Adrenal gland (tissue), 5 donors: ENCODE data around the gene RPP30.

ENCODE experiments used
- POLR2A ChIP-seq, 2 donors: fragments of 450-650 bp; IDR thresholded peaks; one replicate each; pipeline ENCODE4 v1.6.1; 2017; ENCODE audit warnings: antibody characterized with exemption in 2 of 2, mild to moderate bottlenecking in 2 of 2, moderate library complexity in 1 of 2
- TF ChIP-seq, protein P1 (sequence below), 6 experiments: fragments of 450-650 bp in 4 of 6; fragments of 200-600 bp in 2 of 6; sonication (generic) in 1 of 6; IDR thresholded peaks; 1 replicate in 5 of 6; 2 replicates in 1 of 6; pipeline versions ENCODE4 v1.5.1 to v1.8.0; 2016 to 2021; ENCODE audit warnings: antibody characterized with exemption in 6 of 6, mild to moderate bottlenecking in 2 of 6, moderate library complexity in 1 of 6
- donor health status: DM: no; HTN: no; CAD: no.

- TF ChIP-seq, protein P1, sequence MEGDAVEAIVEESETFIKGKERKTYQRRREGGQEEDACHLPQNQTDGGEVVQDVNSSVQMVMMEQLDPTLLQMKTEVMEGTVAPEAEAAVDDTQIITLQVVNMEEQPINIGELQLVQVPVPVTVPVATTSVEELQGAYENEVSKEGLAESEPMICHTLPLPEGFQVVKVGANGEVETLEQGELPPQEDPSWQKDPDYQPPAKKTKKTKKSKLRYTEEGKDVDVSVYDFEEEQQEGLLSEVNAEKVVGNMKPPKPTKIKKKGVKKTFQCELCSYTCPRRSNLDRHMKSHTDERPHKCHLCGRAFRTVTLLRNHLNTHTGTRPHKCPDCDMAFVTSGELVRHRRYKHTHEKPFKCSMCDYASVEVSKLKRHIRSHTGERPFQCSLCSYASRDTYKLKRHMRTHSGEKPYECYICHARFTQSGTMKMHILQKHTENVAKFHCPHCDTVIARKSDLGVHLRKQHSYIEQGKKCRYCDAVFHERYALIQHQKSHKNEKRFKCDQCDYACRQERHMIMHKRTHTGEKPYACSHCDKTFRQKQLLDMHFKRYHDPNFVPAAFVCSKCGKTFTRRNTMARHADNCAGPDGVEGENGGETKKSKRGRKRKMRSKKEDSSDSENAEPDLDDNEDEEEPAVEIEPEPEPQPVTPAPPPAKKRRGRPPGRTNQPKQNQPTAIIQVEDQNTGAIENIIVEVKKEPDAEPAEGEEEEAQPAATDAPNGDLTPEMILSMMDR (IDR thresholded peaks at IDR 0.05) = no peak
- TF ChIP-seq POLR2A (IDR thresholded peaks at IDR 0.05) = no peak
These were observed 55.5 kb downstream of the RPP30 start for GRCh38 chr10:90927293-90927692.
